Calu3 (cell line): ENCODE measurements around the gene ARHGEF10L. TPM values are rescaled to one million over a fixed set of nuclear protein-coding genes. Genes with fewer than 3 reads are reported as not detected.

Experiments
- BruUV-seq: library from RNA; stranded (reverse); fragments of 400-500 nt; replicated peaks from 2 replicates; lab custom pipeline; 2021; lab: Mats Ljungman, UMichigan
- CTCF ChIA-PET: fragments of 300-600 bp; sonication (Branson Sonifier 250); formaldehyde crosslinking; loops from one replicate; lab custom pipeline; 2022; ENCODE audit warnings: antibody characterized with exemption; lab: Charles Lee
- DNase-seq: peaks from one replicate; pipeline ENCODE4 v3.0.0; 2022
- H3K27ac Mint-ChIP-seq: one replicate; pipeline ENCODE4 v1.8.0; 2022; ENCODE audit warnings: mixed read lengths; ENCODE audit not compliant: unreplicated experiment
- H3K27me3 Mint-ChIP-seq: one replicate; pipeline ENCODE4 v1.8.0; 2022; ENCODE audit warnings: mixed read lengths; ENCODE audit not compliant: unreplicated experiment
- H3K36me3 Mint-ChIP-seq: one replicate; pipeline ENCODE4 v1.8.0; 2022; ENCODE audit warnings: mild to moderate bottlenecking, moderate library complexity, mixed read lengths; ENCODE audit not compliant: insufficient read depth, unreplicated experiment
- H3K4me1 Mint-ChIP-seq: one replicate; pipeline ENCODE4 v1.8.0; 2022; ENCODE audit warnings: mild to moderate bottlenecking, low read depth, mixed read lengths; ENCODE audit not compliant: unreplicated experiment
- H3K4me3 Mint-ChIP-seq: one replicate; pipeline ENCODE4 v1.8.0; 2022; ENCODE audit warnings: mild to moderate bottlenecking, low read depth, moderate library complexity, mixed read lengths; ENCODE audit not compliant: unreplicated experiment
- H3K9me3 Mint-ChIP-seq: one replicate; pipeline ENCODE4 v1.8.0; 2022; ENCODE audit warnings: low read depth, mixed read lengths; ENCODE audit not compliant: unreplicated experiment
- CTCF ChIP-seq: fragments of 200-600 bp; IDR thresholded peaks from one replicate; pipeline ENCODE4 v1.8.0; 2022; ENCODE audit warnings: antibody characterized with exemption; ENCODE audit not compliant: unreplicated experiment
- intact Hi-C: fragments of 100-400 bp; cut with micrococcal nuclease; formaldehyde crosslinking; loops from one replicate; pipeline ENCODE4 v1.10.0; 2022; ENCODE audit not compliant: unreplicated experiment
- total RNA-seq: library from RNA; stranded (reverse); gene quantifications from 2 replicates; pipeline ENCODE4 v1.2.3, GENCODE V29; 2022

The ARHGEF10L gene
- total RNA-seq, 1 experiment from 2014 or later: 20.1 TPM

GRCh38 chr1:17581389-17582123 is 42.1 kb downstream of the ARHGEF10L start:
- TF ChIP-seq CTCF: no peak
- CTCF ChIA-PET: no interaction called here
- Mint-ChIP-seq H3K4me3 (no peak overlapping the region), H3K4me1 (peaks cover 15% of the 10 kb centered on the region), H3K27me3 (no peaks in the 10 kb centered on the region), H3K27ac (no peak overlapping the region), H3K9me3 (no peaks in the 10 kb centered on the region), H3K36me3 (peaks cover 5% of the 10 kb centered on the region)
- intact Hi-C loops: no loop called here
- no peak for DNase-seq
- BruUV-seq: no TSS peak

- Mint-ChIP-seq H3K36me3 (peaks cover 5% of the 10 kb centered on the region), H3K27me3 (no peaks in the 10 kb centered on the region), H3K4me3 (no peak overlapping the region), H3K27ac (no peak overlapping the region), H3K4me1 (peaks cover 22% of the 10 kb centered on the region), H3K9me3 (no peaks in the 10 kb centered on the region)
- TF ChIP-seq CTCF: no peak
- CTCF ChIA-PET: no interaction called here
- DNase-seq: no peak
- intact Hi-C loops: no loop called here
- no TSS peak for BruUV-seq
These were observed 42.8 kb downstream of the ARHGEF10L start for GRCh38 chr1:17582124-17582774.

- peaks cover 37% of the 10 kb centered on the region for H3K4me1 Mint-ChIP-seq
- CTCF ChIA-PET: interaction anchor here (0.8 kb wide), 1 partner anchor 34 kb away, joined by 3 read pairs; no protein-coding TSS in a partner anchor
These were observed 45.0 kb downstream of the ARHGEF10L start for GRCh38 chr1:17584539-17584938.

More at GRCh38 chr1:17584539-17584938, 45.0 kb downstream of the ARHGEF10L start:
- Mint-ChIP-seq H3K9me3 (no peaks in the 10 kb centered on the region), H3K36me3 (peaks cover 5% of the 10 kb centered on the region), H3K4me3 (no peak overlapping the region), H3K27me3 (no peaks in the 10 kb centered on the region), H3K27ac (no peak overlapping the region)
- BruUV-seq: no TSS peak
- TF ChIP-seq CTCF: no peak
- no peak for DNase-seq
- intact Hi-C loops: no loop called here
